Fibroblast of upper back skin (primary cell): Measurements from ENCODE around the gene C20orf204.

Source experiments
- DNase-seq: peaks from one replicate; pipeline ENCODE4 v3.0.0-alpha.2; 2013

The C20orf204 gene

GRCh38 chr20:64042054-64042781 is 6.2 kb downstream of the C20orf204 start:
- no peak for DNase-seq

- no peak for DNase-seq
Measured at GRCh38 chr20:64043768-64044167, 7.8 kb downstream of the C20orf204 start.

DNA sequence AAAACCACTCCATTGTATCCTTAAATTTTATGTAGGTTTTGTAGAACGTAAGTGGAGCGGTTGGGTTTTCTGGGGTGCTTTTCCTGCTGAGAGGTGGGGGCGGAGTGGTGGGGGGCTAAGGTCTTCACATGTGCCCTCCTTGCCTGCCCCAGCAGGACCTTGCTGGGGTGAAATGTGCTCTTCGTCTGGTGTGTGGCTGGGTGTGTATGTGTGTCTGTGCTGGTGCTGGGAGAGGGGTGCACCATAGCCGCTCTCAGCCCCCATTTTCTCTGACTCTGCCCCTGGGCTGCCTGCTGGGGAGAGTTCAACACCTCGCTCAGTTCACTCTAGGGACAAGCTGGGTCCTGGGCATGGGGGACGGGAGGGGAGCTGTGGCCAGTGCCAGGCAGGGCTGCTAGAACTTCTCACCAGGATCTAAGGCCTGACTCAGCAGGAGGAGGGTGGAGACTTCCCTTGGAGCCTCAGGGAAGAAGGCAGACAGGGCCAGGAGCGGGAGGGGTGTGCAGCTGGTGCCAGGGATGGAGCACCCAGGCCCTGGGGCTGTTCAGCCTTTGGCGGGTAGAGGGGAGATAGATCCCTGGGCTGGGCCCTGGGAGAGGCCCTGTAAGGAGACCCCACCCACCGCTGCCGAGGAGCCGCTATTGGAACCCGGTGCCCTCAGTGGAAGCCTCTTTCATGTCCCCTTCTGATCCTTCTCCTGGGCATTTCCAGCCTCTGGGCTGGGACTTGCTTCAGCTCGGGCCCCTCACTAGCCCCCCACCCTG is 8.7 kb downstream of the C20orf204 start:
- peak; percentile 24 for DNase-seq

DNA sequence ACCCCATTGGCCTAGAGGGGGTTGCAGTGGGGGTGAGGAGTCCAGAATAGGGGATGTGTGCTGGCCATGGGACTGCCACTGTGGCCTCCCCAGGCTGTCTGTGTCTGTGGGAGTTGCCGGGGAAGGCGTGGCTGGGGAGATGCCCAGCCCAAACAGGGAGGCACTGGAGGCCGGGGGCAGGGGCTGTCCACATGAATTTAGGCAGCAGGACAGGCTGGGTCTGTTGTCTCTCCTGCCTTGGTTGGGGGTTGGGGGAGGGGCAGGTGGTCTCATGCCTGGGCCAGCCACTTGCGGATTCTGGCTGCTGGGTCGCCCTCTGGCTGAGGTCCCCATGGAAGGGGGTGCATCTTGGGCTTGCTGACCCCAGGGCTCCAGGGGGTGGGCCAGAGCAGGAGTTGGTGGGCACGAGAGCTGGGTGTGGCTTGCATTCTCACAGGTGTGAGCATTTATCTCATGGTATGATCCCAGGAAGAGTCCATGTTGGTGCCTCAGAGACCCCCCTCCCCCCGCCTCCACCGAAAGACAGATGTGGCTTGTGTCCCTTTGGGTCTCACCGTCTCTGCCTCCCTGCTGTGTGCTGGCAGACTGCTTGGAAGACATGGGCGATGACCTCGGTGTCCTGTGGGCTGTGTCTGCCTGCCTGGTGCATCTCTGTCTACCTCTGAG is 9.5 kb downstream of the C20orf204 start:
- DNase-seq = no peak

DNA sequence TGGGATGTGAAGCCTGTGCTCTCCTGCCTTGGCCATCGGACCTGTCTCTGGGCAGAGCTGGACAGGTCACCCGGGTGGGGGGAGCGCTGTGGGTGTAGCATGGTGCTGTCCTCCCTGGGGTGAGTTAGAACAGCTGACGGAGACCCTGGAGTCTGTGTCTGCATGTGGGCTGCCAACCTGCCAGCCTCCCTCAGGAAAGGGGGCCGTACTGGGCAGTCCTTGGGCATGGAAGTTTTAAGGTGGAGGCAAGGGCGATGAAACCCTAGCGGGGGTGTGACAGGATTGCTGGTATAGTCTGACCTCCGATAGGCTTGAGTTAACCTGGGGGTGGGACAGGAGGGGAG is 11.0 kb downstream of the C20orf204 start:
- no peak for DNase-seq

GRCh38 chr20:64047968-64048401 is 12.0 kb downstream of the C20orf204 start:
- no peak for DNase-seq

GRCh38 chr20:64048402-64049044 is 12.5 kb downstream of the C20orf204 start:
- DNase-seq = no peak

DNA sequence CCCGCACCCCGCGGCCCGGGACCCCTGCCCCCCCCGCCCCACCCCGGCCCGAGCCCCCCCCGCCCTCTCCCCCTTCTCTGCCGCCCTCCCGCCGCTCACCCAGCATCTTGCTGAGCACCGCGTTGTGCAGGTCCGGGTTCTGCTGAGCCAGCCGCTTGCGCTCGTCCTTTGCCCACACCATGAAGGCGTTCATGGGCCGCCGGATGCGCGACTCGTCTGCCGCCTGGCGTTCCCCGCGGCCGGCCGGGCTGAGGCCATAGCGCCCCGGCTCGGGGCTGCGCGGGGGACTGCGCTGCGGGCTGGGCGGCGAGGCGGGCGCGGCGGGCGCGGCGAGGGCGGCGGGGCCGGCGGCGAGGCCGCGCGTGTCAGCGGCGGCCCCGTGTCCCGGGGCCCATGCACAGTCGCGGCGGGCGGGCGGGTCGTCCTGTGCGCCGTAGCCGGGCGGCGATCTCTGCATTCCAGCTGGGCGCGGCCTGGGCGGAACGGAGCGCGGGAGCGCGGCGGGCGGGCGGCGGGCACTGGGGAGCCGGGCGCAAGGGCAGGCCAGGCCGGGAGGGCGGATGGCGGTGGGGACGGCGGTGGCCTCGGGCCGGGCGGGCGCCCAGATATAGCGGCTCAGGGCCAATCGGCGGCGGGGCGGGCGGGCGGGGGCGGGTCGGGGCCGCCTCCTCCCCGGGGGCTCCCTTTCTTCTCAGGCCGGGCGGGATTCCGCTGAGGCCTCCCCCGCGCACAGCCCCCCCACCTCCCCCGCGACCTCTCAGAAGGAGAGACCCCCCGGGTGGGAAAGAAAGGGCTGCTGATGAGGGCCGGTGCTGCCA is 13.3 kb downstream of the C20orf204 start, which contains the start of gene SOX18:
TSS of gene SOX18 (minus strand) at position 580 of the 818 bp plus-strand sequence. CDS start at position 457, 123 bp downstream.
- no peak for DNase-seq

- no peak for DNase-seq
Measured at GRCh38 chr20:64049878-64050260, 13.9 kb downstream of the C20orf204 start.

GRCh38 chr20:64050261-64051032 is 14.5 kb downstream of the C20orf204 start:
- no peak for DNase-seq

DNA sequence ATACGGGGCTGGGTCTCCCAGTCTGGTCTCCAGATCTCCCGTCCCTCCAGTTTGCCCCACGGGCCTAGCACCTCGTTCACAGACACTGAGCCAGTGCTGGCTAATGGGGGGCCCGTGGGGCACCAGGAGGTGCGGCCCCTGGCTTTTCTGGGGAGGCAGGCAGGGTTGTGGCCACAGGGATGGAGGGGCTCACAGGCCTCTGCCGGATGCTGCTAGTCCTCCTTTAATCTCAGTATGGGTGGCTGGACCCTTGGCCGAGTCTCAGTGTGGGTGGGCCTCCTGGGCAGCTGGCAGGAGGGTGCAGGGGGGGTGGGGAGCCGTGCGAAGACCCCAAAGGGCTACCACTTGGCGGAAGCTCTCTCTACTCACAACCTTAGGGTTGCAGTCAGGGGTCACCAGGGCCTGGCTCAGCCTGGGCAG is 15.1 kb downstream of the C20orf204 start:
- DNase-seq = no peak

DNA sequence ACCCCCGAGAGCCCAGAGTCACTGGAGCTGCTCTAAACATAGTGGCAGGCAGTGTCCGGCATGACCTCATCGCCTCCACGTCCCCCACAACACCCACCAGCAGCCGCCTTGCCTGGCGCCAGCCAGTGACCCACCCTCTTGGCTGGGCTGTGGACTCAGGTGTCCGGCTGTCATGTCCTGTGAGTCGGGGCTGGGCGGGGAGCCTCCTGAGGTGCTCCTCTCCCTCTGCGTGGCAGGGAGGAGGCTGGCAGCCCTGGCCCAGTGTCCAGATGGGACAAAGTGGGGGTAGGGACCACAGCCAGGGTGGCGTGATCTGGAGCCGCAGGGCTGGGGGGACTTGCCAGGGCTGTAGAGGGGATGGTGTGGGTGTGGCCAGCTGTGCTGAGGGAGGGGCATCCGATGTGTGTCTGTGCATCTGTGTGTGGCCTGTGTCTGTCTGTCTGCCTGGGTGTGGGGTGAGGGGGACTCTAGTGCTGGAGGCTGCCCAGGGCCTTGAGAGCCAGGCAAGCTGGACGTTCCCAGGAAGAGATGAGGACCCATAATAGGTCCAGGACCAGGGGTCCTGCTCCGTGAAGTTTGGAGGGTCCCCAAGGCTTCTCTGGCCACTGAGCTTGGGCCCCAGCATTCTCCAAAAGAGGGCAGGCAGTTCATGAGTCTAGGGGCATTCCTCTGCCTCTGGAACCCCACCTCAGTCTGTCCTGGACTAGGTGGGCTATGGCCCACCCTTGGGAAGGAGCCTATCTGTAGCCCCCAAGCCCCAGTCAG is 15.8 kb downstream of the C20orf204 start:
- no peak for DNase-seq

DNA sequence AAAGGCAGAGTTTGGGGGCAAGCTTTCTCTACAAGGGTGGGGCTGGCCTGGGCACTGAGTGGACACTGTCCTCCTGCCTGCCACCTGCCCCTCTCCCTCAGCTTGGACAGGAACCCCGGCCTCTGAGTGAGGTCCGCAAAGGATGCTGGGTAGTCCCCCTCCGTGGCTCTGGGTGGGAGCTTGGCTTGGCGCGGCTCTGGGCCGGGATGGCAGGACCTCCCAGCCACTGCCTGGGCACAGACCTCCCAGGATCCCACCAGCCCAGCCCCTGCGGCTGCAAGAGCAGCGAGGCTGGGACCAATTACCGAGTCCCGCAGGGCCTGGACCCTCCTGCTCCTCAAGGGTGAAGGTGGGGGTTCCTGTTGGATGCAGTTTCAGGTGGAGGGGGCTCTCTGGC is 16.3 kb downstream of the C20orf204 start:
- no peak for DNase-seq

DNA sequence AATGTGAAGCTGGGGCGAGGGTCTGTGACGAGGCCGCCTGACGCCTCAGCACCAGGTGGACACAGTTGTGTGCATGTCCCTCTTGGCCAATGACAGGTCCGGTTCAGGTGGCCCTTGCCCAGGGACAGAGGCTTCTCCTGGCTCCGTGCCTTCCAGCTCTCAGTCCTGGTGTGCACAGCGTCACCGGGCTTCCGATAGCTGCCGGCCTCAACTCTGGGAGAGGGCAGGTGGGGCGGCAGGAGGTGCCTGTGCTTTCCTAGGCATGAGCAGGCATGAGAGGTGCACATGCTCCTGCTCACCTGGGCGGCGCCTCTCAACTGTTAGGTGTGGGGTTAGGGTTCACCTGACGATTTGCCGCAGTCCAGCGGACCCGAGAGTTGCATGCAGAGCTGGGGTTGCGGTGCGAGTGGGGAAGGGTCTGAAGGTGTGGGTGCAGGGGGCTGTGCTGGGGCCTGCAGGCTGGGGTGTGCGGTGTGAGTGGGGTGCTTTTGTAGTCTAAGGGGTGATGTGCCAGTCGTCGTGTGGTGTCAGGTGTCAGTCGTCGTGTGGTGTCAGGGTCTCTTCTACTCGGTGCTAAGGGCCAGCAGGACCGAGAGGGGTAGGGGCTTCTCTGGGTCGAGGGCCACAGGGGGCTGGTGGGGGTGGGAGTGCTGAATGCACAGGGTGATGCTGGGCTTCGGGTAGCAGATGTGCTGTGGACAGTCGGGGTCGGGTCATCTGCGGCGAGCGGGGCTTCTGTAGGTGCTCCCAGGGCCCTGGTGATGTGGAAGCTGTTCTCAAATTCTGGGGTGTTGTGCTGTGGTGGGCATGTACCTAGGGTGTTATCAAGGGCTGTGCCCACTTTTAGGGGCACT is 17.2 kb downstream of the C20orf204 start:
- DNase-seq = no peak

DNA sequence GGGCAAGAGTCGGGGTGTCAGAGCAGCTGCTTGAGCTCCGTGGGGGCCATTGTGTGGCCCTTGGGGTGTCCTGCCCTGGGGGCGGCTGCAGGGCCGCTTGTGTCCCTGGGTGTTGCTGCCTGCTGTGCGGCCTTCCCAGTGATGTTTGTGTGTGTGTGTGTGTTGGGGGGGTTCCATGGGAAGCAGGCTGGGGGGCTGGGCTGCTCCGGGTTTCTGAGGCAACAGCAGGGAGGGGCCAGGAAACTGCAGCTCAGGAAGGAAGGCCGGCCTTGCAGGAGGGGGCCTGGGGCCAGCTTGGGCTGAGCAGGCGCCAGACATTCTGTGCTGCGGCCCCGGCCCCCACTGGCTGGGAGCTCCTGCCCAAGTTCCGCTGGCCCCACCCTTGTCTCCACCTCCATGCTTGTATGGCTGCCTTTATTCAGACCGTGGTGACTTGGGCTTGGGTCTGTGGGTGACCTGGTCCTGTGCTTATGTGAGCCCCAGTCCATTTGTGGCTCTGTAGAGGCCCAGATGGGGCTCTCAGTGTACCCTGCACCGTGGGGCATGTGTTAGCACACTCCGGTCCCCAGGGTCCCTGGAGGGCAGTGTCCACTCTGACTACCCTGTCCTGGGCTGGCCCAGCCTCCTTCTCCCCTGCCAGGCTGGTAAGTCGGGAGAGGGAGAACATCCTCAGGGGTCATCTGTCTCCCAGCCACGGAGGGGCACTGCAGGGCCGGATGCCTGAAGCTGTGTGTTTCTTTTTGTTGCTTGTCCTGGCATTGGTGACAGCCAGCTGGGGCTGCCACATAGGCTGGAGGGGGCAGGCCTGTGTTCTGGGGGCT is 18.1 kb downstream of the C20orf204 start:
- peak; percentile 62 for DNase-seq

- no peak for DNase-seq
Measured at GRCh38 chr20:64055396-64055892, 19.5 kb downstream of the C20orf204 start.

GRCh38 chr20:64055893-64056638 is 20.1 kb downstream of the C20orf204 start:
- peak; percentile 35 for DNase-seq

DNA sequence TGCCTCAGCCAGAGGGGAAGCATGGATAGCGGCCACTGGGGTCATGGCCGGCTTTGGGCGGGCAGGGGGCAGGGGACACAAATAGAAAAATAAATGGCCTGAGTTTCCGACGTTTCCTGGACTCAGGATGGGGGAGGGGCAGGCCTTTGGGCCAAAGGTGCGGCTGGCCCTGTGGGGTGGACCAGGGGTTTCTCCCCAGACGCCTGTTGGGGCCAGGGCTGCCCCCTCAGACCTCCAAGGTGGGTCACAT is 20.6 kb downstream of the C20orf204 start:
- no peak for DNase-seq
